EH (cell line): ENCODE results near the gene F13A1.

Source experiments
- DNase-seq: peaks from one replicate; pipeline ENCODE4 v3.0.0-alpha.2; 2015; ENCODE audit warnings: low read depth

Gene F13A1

GRCh38 chr6:6319952-6320811, at the start of gene F13A1:
Gene F13A1 (minus strand): TSS chr6:6320662. CDS start chr6:6318664, 1,998 bp downstream.
- DNase-seq = no peak

- DNase-seq = no peak
Measured at GRCh38 chr6:6368684-6369052, 48.2 kb upstream of the F13A1 start.

DNA sequence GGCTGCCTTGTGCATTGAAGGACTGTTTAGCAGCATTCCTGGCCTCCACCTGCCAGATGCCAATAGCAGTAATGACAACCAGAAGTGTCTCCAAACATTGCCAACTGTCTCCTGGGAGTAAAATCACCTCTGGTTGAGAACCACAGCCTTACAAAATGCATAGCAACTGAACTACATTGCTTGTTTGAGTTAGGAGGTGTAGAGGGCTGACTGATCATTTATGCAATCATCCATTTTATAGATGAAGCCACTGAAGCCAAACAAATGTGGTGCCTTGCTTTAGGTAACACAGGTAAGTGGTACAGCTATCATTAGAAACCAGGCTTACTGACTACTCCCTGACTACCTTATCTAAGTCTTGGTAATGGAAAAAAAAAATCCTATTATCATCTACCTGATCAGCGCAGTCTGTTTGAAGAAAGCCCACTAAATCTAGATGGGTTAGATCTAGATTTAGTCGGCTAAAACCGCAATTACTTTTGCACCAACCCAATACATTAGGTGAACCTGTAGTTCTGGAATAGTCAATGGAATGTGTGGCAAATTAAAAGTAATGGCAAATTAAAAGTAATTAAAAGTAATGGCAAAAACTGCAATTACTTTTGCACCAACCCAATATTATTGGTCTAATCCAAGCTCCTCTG, 47.7 kb upstream of the F13A1 start:
- DNase-seq = no peak

DNA sequence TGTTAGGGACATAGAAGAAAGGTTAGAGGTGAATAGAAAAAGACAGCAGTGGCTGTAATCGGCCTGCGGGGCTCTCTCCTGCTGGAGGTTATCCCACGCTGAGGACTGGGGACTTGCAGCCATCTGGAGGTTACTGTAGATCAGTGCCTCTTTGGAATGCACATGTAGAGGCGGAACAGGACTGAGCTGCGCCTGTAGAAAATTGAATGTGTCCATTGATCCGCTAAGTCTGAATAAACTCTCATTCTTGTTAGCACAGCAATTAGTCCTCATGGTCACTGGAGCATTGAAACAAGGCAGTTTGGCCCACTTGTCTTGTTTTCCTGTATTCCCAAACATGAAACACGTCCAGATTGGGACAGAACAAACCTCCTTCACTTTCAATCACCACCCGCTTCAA, 46.3 kb upstream of the F13A1 start:
- DNase-seq = no peak

DNA sequence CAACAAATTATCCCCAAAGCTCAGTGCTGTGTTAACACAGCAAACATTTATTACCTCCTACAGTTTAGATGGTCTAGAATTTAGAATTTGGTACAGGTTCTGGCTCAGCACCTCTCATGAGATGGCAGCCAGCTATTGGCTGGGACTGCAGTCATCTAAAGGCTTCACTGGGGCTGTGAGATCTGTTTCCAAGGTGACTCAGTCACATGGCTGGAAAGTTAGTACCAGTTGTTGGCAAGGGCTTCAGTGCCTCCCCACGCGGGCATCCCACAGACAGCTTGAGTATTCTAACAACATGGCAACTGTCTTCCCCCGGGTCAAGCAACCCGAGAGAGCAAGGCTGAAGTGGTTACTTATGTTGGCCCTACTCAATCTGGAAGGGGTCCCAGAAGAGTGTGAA, 44.8 kb upstream of the F13A1 start:
- DNase-seq = no peak

GRCh38 chr6:6362056-6362840, 41.8 kb upstream of the F13A1 start:
- no peak for DNase-seq

DNA sequence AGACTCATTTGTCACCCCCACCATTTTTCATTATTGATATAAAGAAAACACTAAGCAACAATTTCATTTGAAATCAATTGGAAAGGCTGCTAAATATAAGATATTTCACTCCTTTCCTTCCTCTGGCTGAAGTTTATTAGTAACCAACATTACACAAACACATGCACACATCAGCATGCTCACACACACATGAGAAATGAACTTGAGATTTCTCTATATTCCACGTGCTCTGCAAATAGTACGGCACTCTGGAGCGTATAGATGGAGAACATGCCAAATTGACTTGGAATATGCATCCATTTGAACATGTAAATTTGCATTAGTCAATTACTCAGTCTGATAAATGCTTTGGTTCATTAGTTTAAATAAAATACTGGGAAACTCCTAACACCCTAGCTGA, 37.1 kb upstream of the F13A1 start:
- DNase-seq = no peak

- no peak for DNase-seq
Measured at GRCh38 chr6:6357032-6357431, 36.6 kb upstream of the F13A1 start.

DNA sequence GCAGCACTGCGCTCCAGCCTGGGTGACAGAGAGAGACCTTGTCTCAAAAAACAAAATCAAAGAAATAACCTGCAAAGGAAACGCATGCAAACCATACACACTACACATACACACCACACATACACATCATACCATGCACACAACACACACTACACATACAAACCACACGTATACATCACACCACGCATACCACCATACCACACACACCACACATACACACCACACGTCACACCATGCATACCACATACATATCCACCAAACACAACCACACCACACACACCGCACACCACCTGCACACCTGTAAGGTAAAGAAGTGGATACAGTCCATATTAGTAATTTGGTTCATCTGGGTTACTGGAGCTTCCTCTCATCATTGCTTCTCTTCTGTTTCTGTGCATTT, 32.3 kb upstream of the F13A1 start:
- DNase-seq = no peak

GRCh38 chr6:6351511-6352025, 31.1 kb upstream of the F13A1 start:
- DNase-seq = no peak

GRCh38 chr6:6350696-6351095, 30.2 kb upstream of the F13A1 start:
- no peak for DNase-seq

DNA sequence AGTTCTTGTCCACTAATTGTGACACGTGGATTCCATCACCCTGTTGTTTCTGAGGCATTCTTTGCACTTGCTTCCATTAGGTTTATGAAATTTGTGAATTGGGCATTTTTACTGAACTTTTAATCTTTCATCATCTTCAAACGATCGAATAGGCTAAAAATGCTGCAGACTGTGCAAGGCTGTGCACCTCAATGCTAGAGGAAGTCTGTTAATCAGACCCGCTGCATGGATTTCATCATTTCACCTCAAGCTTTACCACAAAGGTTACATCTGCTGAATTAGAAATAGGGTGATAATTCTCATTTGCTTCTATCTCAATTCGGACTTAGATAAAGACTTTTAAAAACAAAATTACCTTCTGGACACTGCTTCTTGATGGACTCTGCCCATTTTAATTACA, 27.8 kb upstream of the F13A1 start:
- no peak for DNase-seq

- DNase-seq = no peak
Measured at GRCh38 chr6:6346427-6347023, 26.1 kb upstream of the F13A1 start.

DNA sequence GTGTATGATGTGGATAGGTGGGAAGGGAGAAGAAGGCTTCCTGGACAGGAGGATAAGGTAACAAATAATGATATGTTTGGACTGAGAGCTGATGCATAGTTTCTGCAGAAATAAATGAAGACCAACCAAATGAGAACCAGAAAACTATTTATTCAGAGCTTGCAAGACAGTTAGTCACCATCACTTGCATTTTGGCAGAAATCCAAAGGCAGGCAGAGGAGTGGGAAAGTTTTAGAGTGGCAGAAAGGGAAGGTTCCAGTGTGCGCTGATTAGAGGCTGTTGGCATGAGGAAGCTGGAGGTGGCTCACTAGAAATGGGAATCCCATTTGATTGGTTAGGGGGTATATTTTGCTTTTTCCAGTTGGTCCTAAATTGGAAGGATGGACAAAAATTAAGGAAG, 13.0 kb upstream of the F13A1 start:
- DNase-seq = no peak

DNA sequence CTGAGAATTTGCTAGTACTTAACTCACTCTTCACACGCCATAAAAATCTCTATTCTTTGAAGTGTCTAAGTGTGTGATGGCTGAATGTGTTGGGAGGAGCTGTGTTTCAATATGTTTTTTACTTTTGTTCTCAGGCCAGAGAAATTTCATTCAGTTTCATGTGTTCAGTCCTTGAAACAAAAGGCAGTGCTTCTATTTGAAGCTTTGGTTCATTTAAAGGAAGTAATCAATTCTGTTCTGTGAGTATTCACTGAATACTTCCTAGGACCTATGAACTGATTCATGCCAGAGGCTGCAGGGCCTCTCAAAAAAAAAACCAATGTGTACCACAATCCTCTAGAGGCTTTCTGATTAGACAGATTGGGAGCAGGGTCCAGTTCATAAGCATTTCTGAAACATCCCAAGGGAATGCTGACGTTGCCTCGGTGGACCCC, 12.4 kb upstream of the F13A1 start:
- no peak for DNase-seq

DNA sequence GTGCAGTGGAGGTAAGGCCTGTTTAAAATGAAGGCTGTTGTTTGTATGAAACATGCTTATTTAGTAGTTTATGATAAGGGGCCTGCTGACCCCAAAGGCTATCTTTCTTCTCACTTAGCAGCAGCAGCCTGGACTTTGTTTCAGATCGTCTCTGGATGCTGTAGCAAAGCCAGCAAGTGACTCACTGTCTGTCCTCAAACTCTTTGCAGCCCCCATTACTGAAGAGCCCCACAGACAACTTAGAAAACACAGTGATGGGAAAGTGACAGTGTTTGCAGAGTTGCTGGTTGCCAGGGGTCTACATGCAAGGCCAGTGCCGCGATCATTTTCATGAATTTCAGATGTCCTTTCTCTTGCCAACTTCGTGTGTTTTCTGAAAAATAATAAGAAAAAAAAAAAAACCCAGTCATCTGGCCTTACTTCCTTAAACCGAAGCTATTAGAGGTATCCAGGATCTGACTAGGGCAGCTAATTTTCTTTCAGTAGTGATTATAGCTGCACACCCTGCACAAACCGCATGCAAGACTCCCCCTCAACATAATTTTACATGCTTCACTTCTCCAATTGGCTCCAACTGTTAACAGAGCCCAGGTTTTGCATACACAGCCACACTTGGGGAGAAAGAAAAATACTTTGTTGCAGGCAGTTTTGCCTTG, 11.6 kb upstream of the F13A1 start:
- DNase-seq = no peak

DNA sequence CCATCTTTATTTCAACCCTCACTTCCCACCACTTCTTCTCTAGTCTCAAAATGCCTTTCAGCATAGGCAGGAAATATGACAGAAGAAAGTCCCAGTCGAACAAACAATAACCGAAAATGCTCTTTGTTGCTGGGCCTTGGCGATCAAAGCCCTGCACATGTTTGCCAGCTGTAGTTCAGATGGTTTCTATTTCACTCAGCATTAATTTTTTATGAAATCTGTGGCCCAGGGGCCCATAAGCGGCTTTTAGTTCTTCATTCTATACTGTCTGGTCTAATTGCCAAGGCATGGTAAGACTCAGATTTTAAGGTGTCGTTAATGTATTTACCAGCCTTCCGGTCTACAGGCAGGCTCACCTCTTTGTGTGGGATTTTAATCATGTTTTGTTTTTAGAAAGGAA, 10.9 kb upstream of the F13A1 start:
- DNase-seq = no peak

DNA sequence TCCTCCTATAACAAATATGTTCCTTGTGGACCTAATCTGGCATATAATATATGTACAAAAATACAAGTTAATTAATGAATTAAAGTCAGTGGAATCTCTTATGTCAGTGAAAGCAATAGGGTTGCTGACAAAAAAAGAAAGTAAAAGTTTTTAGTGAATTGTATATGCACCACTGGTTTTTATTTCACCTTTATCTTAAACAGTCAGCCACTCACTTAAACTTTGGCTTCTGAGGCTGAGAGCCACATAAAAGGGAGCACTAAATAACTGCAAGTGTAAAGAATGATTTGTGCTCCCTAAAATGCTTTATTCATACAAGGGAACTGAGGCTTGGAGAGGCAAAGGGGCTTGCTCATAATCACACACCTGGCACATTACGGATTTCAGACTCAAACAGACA, 9.9 kb upstream of the F13A1 start:
- DNase-seq = no peak

GRCh38 chr6:6328451-6328850, 8.0 kb upstream of the F13A1 start:
- no peak for DNase-seq

DNA sequence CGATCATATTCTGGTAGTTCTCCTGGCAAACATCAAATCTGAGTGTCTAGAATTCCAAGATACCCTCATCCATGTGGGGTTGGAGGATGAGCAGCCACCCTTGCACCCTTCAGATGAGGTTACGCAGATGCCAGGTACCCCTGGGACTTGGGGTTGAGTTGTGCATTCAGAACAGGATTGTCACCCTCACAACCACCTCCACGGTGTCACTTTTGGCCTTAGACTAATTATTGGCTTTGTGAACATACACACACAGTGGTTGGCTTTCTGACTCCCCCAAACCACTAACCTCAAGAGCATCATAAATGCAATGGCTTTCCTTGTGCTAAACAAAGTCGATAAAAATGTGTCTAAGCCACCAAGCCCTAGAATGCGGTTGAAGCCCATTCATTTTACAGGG, 2.9 kb upstream of the F13A1 start:
- DNase-seq = no peak

GRCh38 chr6:6320901-6321300, 439 bp upstream of the F13A1 start:
- no peak for DNase-seq
